GM12801 (cell line): ENCODE data around the gene SYT1.

Experiments used
- CTCF ChIP-seq: IDR thresholded peaks from one replicate; pipeline ENCODE4 v1.5.1; 2011; ENCODE audit warnings: control low read depth; ENCODE audit not compliant: insufficient read length; ENCODE audit errors: extremely low read depth

The SYT1 gene

GRCh38 chr12:79063258-79063657 is 198.7 kb downstream of the SYT1 start:
- no peak for TF ChIP-seq CTCF

- no peak for TF ChIP-seq CTCF
These were observed 203.4 kb downstream of the SYT1 start for GRCh38 chr12:79067977-79068376.

- no peak for TF ChIP-seq CTCF
These were observed 204.4 kb downstream of the SYT1 start for GRCh38 chr12:79069009-79069408.

- TF ChIP-seq CTCF: no peak
These were observed 206.9 kb downstream of the SYT1 start for GRCh38 chr12:79071498-79071897.

- TF ChIP-seq CTCF: no peak
These were observed 208.9 kb downstream of the SYT1 start for GRCh38 chr12:79073506-79073905.

GRCh38 chr12:79082595-79082994 is 218.0 kb downstream of the SYT1 start:
- TF ChIP-seq CTCF: no peak

- TF ChIP-seq CTCF: no peak
These were observed 218.6 kb downstream of the SYT1 start for GRCh38 chr12:79083181-79083580.
